GM12865 (cell line): Measurements from ENCODE around the gene IGFLR1.

ENCODE experiments used
- DNase-seq: peaks from one replicate; pipeline ENCODE4 v3.0.0; 2010; ENCODE audit warnings: low read depth
- H3K4me3 ChIP-seq: 2 replicates; pipeline ENCODE4 v1.5.1; 2011; ENCODE audit warnings: mild to moderate bottlenecking, low read depth, low read length, control low read depth
- TF ChIP-seq, protein P1 (sequence below): IDR thresholded peaks from 2 replicates; pipeline ENCODE4 v1.5.1; 2011; ENCODE audit warnings: low read length, control low read depth, low read depth, inconsistent platforms; ENCODE audit not compliant: insufficient read depth; ENCODE audit errors: missing control alignments

IGFLR1 gene

DNA sequence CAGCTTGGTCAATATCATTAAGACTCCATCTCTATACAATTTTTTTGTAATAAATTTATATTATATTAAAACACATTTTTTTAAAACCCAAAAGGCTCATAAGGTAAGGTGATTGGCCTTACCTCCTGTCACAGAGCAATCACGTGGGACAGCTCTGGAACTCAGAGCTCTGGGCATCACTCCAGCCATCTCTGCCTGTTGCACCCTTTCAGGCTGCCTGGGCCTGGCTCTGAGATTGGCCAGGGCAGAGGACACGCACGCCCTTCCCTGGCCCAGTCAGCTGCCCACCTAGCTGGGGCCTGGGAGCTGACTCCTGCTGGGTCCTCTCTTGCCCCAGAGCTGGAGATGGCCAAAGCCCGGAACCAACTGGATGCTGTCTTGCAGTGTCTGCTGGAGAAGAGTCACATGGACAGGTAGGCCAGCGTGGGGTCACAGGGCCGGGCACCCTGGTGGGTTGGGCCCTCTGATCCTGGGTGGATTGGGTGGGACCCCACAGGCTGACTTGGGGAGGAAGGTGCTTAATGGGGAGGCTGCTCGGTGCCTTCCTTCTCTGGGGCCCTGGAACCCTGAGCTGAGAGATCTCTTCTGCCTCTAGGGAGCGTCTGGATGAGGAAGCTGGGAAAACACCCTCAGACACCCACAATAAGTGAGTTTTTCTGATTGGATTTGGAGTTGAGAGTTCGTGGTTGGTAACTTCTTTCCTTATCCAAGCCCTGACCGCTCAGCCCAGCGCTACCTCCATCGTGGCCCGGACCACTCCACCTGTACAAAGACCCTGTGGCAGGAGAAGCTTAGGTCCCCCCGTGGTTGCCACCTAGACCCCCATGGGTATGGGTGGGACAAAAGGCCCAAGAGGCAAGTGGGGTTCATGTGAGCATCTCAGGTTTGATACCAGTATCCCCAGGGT is 9.8 kb upstream of the IGFLR1 start:
- no peak overlapping the region for H3K4me3 ChIP-seq

DNA sequence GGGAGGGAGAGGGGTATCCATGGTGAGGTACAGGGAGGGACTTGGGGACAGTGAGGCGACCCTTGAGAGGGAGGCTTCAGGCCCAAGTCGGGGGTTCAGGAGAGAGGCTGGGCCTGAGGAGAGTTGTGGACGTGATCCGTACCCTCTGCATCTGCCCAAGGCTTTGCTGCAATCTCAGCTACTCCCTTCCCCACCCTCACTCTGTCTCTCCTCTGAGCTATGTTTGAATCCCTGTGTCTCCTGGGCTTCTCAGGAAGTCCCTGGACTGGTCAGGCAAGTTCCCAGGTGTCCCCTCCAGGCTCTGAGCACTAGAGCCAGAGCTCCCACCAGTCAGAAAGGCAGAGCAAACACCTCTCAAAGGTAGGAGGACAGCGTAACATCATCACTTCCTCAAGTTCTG is 7.9 kb upstream of the IGFLR1 start:
- H3K4me3 ChIP-seq = no peak overlapping the region
- DNase-seq = no peak
- TF ChIP-seq, protein P1, sequence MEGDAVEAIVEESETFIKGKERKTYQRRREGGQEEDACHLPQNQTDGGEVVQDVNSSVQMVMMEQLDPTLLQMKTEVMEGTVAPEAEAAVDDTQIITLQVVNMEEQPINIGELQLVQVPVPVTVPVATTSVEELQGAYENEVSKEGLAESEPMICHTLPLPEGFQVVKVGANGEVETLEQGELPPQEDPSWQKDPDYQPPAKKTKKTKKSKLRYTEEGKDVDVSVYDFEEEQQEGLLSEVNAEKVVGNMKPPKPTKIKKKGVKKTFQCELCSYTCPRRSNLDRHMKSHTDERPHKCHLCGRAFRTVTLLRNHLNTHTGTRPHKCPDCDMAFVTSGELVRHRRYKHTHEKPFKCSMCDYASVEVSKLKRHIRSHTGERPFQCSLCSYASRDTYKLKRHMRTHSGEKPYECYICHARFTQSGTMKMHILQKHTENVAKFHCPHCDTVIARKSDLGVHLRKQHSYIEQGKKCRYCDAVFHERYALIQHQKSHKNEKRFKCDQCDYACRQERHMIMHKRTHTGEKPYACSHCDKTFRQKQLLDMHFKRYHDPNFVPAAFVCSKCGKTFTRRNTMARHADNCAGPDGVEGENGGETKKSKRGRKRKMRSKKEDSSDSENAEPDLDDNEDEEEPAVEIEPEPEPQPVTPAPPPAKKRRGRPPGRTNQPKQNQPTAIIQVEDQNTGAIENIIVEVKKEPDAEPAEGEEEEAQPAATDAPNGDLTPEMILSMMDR = no peak

More for the DNA sequence above, 9.8 kb upstream of the IGFLR1 start:
- DNase-seq = no peak
- TF ChIP-seq, protein P1 = no peak

DNA sequence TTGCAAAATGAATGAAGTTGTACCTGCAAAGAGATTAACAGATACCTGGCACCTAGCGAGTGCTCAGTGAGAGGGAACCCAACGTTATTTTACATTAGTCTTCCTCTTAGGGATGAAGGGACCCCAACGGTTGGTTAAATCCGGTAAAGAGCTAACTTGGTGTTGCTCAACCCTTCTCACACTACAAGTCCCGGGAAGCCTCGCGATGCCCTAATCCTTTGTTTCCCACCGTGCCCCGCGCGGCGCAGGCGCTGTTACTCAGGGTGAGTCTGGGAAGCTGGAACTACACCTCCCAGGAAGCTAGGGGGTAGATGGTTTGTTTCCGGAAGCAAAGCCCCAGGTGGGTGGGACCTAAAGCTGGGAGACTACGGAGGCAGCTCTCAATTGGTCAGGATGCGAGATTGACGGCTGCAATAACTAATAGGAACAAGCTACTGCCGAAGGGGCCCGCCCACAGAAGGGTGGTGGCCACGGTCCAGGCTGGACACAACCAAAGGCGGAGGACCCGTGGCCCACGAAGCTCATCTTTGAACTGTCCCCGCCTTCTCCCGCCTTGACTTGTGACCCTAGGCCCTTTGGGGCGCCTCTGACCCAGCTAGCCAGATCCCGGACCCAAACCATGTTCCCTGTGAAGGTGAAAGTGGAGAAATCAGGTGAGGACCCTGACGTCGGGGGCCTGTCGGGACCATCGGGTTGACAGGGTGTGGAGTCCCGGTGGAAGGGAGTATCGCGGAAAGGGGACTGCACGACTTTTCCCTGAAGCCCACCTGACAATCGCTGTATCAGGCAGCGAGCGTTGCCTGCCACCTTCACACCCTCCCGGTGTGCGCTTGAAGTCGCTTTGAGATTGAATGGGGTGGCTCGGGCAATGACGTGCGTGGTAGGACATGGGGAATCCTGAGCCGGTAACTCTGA is 6.1 kb upstream of the IGFLR1 start, which contains the start of gene LIN37:
Gene LIN37, plus strand, starts transcription at position 471 of the 915 bp plus-strand sequence. Its CDS starts 149 bp downstream, at position 620.
- TF ChIP-seq, protein P1 = no peak
- H3K4me3 ChIP-seq = peak within 1 kb of the TSS; percentile 95
- DNase-seq = peak; percentile 99

DNA sequence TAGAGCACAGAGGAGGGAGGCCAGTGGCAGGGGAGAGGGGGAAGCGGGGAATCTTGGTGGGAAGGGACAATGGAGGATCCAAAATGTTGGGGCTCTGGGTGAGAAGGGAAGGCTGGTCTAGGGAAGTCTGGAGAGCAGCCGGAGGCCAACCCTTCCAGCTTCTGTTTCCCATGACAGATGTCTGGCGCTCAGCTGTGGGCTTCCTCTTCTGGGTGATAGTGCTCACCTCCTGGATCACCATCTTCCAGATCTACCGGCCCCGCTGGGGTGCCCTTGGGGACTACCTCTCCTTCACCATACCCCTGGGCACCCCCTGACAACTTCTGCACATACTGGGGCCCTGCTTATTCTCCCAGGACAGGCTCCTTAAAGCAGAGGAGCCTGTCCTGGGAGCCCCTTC is 4.3 kb upstream of the IGFLR1 start:
- peak overlapping the region; percentile 90 for H3K4me3 ChIP-seq
- DNase-seq = no peak
- TF ChIP-seq, protein P1 = no peak

DNA sequence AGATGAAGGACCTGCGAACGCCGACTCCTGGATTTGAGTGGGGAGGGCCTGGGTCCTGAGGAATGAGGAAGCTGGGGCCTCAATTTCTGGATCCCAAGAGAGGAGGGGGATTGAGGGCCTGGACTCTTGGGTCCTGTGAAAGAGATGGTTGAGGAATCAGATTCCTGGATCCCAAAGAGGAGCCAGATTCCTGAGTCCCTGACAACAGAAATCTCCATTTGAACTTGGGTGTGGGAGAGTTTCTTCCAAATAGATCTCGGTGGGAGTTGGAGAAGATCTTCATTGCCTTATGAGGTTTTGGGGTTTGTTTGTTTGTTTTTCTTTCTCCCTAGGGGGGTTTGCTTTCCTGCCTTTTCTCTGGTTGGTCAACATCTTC is 3.8 kb upstream of the IGFLR1 start:
- no peak for DNase-seq
- TF ChIP-seq, protein P1 = no peak
- peak overlapping the region; percentile 90 for H3K4me3 ChIP-seq

DNA sequence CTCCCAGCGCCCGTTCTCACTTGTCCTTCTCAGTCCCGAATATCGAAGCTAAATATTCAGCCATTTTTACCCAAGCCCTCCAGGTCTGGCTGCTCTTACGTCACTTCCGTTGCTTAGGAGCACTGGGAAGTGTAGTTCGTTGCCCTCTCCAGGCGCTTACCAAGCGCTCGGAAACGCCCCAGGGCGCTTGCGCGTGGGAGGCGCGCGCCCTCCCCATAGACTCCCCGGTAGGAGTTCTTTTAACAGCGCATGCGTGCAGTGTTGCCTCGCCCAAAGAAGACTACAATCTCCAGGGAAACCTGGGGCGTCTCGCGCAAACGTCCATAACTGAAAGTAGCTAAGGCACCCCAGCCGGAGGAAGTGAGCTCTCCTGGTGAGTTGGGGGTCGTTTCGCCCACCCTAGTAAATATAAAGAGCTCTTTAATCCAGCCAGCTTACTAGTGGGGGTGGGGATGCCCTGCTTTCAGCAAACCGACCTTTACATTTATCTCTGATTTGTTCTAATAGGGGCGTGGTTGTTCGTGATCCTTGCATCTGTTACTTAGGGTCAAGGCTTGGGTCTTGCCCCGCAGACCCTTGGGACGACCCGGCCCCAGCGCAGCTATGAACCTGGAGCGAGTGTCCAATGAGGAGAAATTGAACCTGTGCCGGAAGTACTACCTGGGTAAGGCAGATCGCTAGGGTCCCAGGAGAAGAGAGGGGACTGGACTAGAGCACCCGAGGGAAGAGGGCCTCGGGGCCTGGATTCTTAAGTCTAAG is 3.3 kb upstream of the IGFLR1 start, which contains the start of the genes PSENEN and U2AF1L4:
Gene PSENEN, plus strand, starts transcription at position 324 of the 759 bp plus-strand sequence. Its CDS starts 280 bp downstream, at position 604.
Gene U2AF1L4, minus strand, starts transcription at position 91 of the 759 bp plus-strand sequence. Its CDS starts 27 bp downstream, at position 64.
- H3K4me3 ChIP-seq = peak within 1 kb of the TSS; percentile 90
- peak; percentile 100 for DNase-seq
- TF ChIP-seq, protein P1 = no peak
